GM12891 (cell line): ENCODE results near the gene SELENOV.

Source experiments
- DNase-seq: peaks from one replicate; pipeline ENCODE4 v3.0.0; 2011; ENCODE audit warnings: low spot score; ENCODE audit not compliant: insufficient read length
- FAIRE-seq: peaks from 2 replicates; lab custom pipeline; 2011; peaks lifted over from hg19 to GRCh38; lab: Jason Lieb, UNC
- PAX5 ChIP-seq: IDR thresholded peaks from 2 replicates; pipeline ENCODE4 v1.6.1; 2011; ENCODE audit warnings: low read length, moderate library complexity, mild to moderate bottlenecking; ENCODE audit not compliant: insufficient read depth, severe bottlenecking
- POLR2A ChIP-seq: IDR thresholded peaks from 2 replicates; pipeline ENCODE4 v1.6.1; 2011; ENCODE audit warnings: low read depth, low read length, control low read depth
- POLR2AphosphoS5 ChIP-seq: IDR thresholded peaks from 2 replicates; pipeline ENCODE4 v1.6.1; 2011; ENCODE audit warnings: low read depth, low read length, control low read depth
- POU2F2 ChIP-seq: IDR thresholded peaks from 2 replicates; pipeline ENCODE4 v1.6.1; 2011; ENCODE audit warnings: low read depth, mild to moderate bottlenecking, control low read depth, low read length, moderate library complexity
- SPI1 ChIP-seq: IDR thresholded peaks from 2 replicates; pipeline ENCODE4 v1.6.1; 2011; ENCODE audit warnings: low read depth, low read length, control low read depth
- TAF1 ChIP-seq: IDR thresholded peaks from 2 replicates; pipeline ENCODE4 v1.6.1; 2011; ENCODE audit warnings: low read depth, low read length, control low read depth

Gene SELENOV

GRCh38 chr19:39518975-39519374 is 4.0 kb downstream of the SELENOV start:
- TF ChIP-seq POLR2AphosphoS5 (no peak), PAX5 (no peak), TAF1 (no peak), POLR2A (no peak), SPI1 (no peak), POU2F2 (no peak)
- DNase-seq (no peak), FAIRE-seq (no peak)

DNA sequence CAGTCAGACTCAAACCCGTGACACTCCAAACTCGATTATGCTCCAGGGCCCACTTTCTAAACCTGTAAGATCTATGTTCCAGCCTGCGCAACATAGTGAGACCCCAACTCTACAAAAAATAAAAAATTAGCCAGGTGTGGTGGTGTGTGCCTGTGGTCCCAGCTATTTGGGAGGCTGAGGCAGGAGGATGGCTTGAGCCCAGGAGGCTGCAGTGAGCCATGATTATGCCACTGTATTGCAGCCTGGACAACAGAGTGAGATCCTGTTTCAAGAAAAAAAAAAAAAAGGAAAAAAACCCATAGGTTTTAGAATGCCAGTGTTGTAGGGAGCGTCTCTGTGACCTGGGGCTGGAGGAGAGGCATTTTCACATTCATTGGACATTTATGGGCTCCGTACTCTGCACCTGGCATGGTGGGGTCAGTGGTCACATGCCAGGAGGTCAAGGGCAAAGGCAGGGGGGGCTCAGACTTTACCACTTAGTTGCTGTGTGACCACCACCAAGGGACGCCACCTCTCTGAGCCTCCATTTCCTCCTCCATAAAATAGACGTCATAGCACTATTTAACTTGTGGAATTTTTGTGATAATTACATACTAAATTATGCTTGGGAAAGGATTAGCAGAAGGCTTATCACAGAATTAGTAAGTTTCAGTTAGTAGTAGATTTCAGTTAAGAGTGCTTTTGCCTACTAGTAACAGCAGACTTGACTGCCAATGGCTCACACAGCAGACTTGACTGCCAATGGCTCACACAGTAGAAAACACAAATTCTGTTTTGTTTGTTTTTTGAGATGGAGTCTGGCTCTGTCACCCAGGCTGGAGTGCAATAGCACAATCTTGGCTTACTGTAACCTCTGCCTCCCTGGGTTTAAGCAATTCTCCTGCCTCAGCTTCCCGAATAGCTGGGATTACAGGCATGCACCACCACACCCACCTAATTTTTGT is 5.9 kb downstream of the SELENOV start:
- DNase-seq (no peak), FAIRE-seq (no peak)
- TF ChIP-seq POLR2AphosphoS5: no peak
- no peak for TF ChIP-seq POLR2A
- TF ChIP-seq PAX5: no peak
- no peak for TF ChIP-seq POU2F2
- TF ChIP-seq TAF1: no peak
- TF ChIP-seq SPI1: no peak

GRCh38 chr19:39524495-39524894 is 9.6 kb downstream of the SELENOV start:
- TF ChIP-seq POLR2AphosphoS5 (no peak), POLR2A (no peak), SPI1 (peak; percentile 75), PAX5 (no peak)
- FAIRE-seq: no peak
- no peak for DNase-seq

DNA sequence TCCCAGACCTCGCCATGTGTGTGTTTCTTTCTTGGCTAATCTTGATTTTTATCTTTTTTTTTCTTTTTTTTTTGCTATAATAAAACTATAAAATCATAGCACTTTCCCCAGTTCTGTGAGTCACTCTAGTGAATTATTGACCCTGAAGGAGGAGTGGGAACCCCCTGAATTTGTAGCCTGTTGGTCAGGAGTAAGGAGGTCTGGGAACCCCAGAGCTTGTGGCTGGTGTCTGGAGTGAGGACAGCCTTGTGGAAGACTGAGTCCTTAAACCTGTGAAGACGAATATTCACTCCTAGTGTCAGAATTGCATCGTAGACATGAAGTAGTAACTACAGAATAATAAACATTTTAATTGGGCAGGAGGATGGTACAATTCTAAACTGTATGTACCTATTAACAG is 10.3 kb downstream of the SELENOV start:
- TF ChIP-seq POLR2AphosphoS5 (no peak), PAX5 (no peak), POLR2A (no peak), POU2F2 (no peak), TAF1 (no peak), SPI1 (no peak)
- no peak for DNase-seq
- no peak for FAIRE-seq

DNA sequence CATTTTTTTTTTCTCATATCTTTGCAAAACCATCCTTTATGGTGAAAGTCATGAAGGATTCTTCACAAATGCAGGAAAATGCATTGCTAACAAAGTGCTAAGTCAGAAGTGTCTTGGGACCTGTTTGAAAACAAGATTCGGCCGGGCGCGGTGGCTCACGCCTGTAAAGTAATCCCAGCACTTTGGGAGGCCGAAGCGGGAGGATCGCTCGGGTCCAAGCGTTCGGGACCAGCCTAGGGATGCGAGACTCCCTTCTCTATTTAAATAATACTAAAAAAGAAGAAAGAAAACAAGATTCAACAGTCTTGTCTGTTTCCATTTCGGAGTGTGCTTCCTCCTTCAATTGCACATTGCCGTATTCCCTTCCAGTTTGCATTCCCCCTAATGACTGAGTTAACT is 16.9 kb downstream of the SELENOV start:
- TF ChIP-seq SPI1: no peak
- TF ChIP-seq TAF1: no peak
- TF ChIP-seq POLR2A: no peak
- no peak for TF ChIP-seq POU2F2
- TF ChIP-seq POLR2AphosphoS5: no peak
- TF ChIP-seq PAX5: no peak
- DNase-seq (no peak), FAIRE-seq (no peak)

DNA sequence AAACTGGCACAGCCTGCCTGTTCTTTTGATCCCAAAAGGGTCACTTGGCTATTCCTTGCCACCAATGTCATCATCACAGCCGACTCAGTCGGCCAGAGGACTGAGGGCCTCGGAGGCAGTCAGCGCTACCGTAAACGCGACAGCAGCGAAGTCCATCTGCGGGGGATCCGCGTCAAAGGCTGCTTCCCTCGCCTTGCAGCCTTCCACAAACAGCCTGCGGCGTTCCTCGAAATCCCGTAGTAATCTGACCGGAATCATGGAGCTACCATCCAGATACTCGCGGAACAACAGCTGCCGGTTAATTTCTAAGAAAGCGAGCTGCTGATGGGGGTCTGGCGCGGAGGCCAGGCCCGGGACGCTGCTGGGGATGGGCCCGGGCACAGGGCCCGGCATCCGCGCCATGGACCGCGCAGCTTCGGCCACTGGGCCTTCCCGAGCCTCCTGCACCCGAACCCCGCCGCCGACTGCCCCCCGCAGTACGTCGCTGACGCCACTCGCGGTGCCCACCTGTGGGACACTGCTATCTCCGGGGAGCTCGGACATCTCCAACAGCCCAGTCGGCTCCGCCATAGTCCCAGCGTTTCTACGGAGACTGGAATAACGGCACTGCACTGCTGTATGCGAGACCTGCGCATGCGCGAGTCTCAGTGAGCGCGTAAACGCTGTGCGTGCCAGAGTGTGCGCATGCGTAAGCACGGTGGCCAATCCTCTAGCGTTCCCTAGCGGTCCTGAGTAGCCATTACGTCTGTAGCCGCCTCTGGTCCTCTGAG is 17.5 kb downstream of the SELENOV start, which contains the start of gene EID2B:
Gene EID2B, minus strand, starts transcription at position 620 of the 770 bp plus-strand sequence. Its CDS starts 50 bp downstream, at position 570.
- peak; percentile 99 for FAIRE-seq
- peak; percentile 84 for DNase-seq
- TF ChIP-seq SPI1 (no peak), PAX5 (no peak), POLR2A (peak; percentile 68), POLR2AphosphoS5 (0 out of 2 replicates have a peak, but pooled peaks have one; percentile 56), POU2F2 (peak; percentile 35; the same call in 1 of the 2 replicates), TAF1 (no peak)

GRCh38 chr19:39533003-39533512 is 18.1 kb downstream of the SELENOV start:
- FAIRE-seq: no peak
- TF ChIP-seq POLR2A (no peak), TAF1 (0 out of 2 replicates have a peak, but pooled peaks have one; percentile 2)
- no peak for DNase-seq

- DNase-seq (no peak), FAIRE-seq (no peak)
- TF ChIP-seq POLR2AphosphoS5 (no peak), PAX5 (no peak), TAF1 (no peak), POLR2A (no peak), SPI1 (no peak), POU2F2 (no peak)
Observed at GRCh38 chr19:39533791-39534190, 18.9 kb downstream of the SELENOV start.

DNA sequence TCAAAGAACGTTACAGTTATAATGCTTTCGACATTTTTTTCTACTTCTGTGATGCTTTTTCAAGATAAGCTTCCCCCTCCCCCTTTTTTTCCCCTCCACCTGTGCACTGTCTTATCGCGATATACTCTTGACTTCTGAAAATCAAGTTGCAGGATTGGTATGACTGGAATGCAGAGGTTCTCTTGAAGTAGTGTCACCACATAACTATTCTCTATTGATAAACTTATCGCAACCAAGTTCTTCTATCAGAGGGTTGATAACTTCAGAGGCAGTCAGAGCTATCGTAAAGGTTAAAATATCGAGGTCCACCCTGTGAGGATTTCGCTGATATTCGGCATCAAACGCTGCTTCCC is 24.2 kb downstream of the SELENOV start:
- TF ChIP-seq POLR2AphosphoS5: no peak
- no peak for TF ChIP-seq PAX5
- no peak for TF ChIP-seq POLR2A
- no peak for TF ChIP-seq SPI1
- no peak for TF ChIP-seq POU2F2
- TF ChIP-seq TAF1: no peak; the same call in 1 of the 2 replicates
- no peak for DNase-seq
- FAIRE-seq: peak; percentile 41
